HEK293T (cell line): ENCODE measurements around the gene PDZD2.

Experiments used
- ARNT ChIP-seq: fragments of 450-650 bp; IDR thresholded peaks from 2 replicates; pipeline ENCODE4 v1.6.1; 2017; ENCODE audit warnings: mild to moderate bottlenecking
- BHLHE40 ChIP-seq: fragments of 450-650 bp; IDR thresholded peaks from 2 replicates; pipeline ENCODE4 v1.6.1; 2016; ENCODE audit warnings: mild to moderate bottlenecking, moderate library complexity, borderline replicate concordance
- FOXK2 ChIP-seq: fragments of 450-650 bp; IDR thresholded peaks from 2 replicates; pipeline ENCODE4 v1.6.1; 2016; ENCODE audit warnings: mild to moderate bottlenecking
- FOXM1 ChIP-seq: fragments of 450-650 bp; IDR thresholded peaks from 2 replicates; pipeline ENCODE4 v1.6.1; 2017; ENCODE audit warnings: mild to moderate bottlenecking, borderline replicate concordance
- L3MBTL2 ChIP-seq: fragments of 450-650 bp; conservative IDR thresholded peaks from 2 replicates; pipeline ENCODE4 v1.6.1; 2016; ENCODE audit warnings: mild to moderate bottlenecking
- SP1 ChIP-seq: fragments of 450-650 bp; IDR thresholded peaks from 2 replicates; pipeline ENCODE4 v1.6.1; 2017
- SUZ12 ChIP-seq: fragments of 450-650 bp; IDR thresholded peaks from 2 replicates; pipeline ENCODE4 v1.6.1; 2016; ENCODE audit warnings: mild to moderate bottlenecking
- TARDBP ChIP-seq: fragments of 450-650 bp; IDR thresholded peaks from 2 replicates; pipeline ENCODE4 v1.6.1; 2016

GRCh38 chr5:32100691-32101302 lies 461.9 kb downstream of the PDZD2 start:
- TF ChIP-seq BHLHE40 (no peak), SP1 (no peak), FOXK2 (no peak), FOXM1 (no peak), ARNT (no peak), SUZ12 (no peak), TARDBP (no peak), L3MBTL2 (no peak)
